SK-N-SH (cell line): ENCODE results near the gene SP110. TPM values are rescaled to one million over a fixed set of nuclear protein-coding genes. Genes with fewer than 3 reads are reported as not detected.

Experiments
- CTCF ChIA-PET: fragments of 300-600, 350-600 bp; formaldehyde crosslinking; extraction: SDS; loops from one replicate; lab custom pipeline; 2021; lab: Yijun Ruan, JAX
- POLR2A ChIA-PET: fragments of 350-600 bp; sonication (Branson Sonifier 250); formaldehyde crosslinking; extraction: SDS; loops from one replicate; lab custom pipeline; 2020; ENCODE audit warnings: antibody characterized with exemption, inconsistent platforms; lab: Yijun Ruan, JAX
- DNase-seq: peaks from one replicate; pipeline ENCODE4 v3.0.0; 2012
- H2AFZ ChIP-seq: fragments of 200-600 bp; sonication (generic); 2 replicates; pipeline ENCODE4 v1.8.1; 2016; ENCODE audit warnings: antibody characterized with exemption, mild to moderate bottlenecking, low read depth
- H3F3A ChIP-seq: fragments of 200-600 bp; sonication (generic); replicated peaks from 2 replicates; pipeline ENCODE3; 2016; ENCODE audit warnings: antibody characterized with exemption, mild to moderate bottlenecking; ENCODE audit not compliant: insufficient read depth
- H3K27ac ChIP-seq, 2 experiments: fragments of 200-500 bp in 1 of 2; fragments of 200-600 bp in 1 of 2; sonication (Bioruptor generic) in 1 of 2; sonication (generic), shearing (Covaris generic) in 1 of 2; 2 replicates each; pipeline versions ENCODE4 v1.5.1 to v1.6.1; 2014 to 2016; ENCODE audit warnings: low read depth in 2 of 2, inconsistent platforms in 1 of 2, low read length in 1 of 2, mild to moderate bottlenecking in 1 of 2, mixed read lengths in 1 of 2
- H3K27me3 ChIP-seq: fragments of 200-600 bp; sonication (generic), shearing (Covaris generic); 2 replicates; pipeline ENCODE4 v1.6.1; 2016; ENCODE audit warnings: mixed run types; ENCODE audit not compliant: insufficient read depth
- H3K36me3 ChIP-seq, 2 experiments: fragments of 200-500 bp in 1 of 2; fragments of 200-600 bp in 1 of 2; sonication (Bioruptor generic) in 1 of 2; sonication (generic) in 1 of 2; replicated peaks in 1 of 2; 2 replicates each; pipeline versions ENCODE3 to v1.5.1; 2014 to 2016; ENCODE audit warnings: low read length in 1 of 2, mild to moderate bottlenecking in 1 of 2; ENCODE audit not compliant: insufficient read depth in 2 of 2, control insufficient read depth in 1 of 2
- H3K4me1 ChIP-seq, 2 experiments: fragments of 200-500 bp in 1 of 2; fragments of 200-600 bp in 1 of 2; sonication (Bioruptor generic) in 1 of 2; sonication (generic), shearing (Covaris generic) in 1 of 2; 2 replicates each; pipeline versions ENCODE4 v1.5.1 to v1.6.1; 2014 to 2016; ENCODE audit warnings: low read depth in 1 of 2, low read length in 1 of 2, mixed run types in 1 of 2; ENCODE audit not compliant: insufficient read depth in 2 of 2, control insufficient read depth in 1 of 2
- H3K4me2 ChIP-seq: fragments of 200-600 bp; sonication (generic), shearing (Covaris generic); 2 replicates; pipeline ENCODE4 v1.6.1; 2017; ENCODE audit warnings: mixed run types
- H3K4me3 ChIP-seq, 2 experiments: fragments of 200-500 bp in 1 of 2; fragments of 200-600 bp in 1 of 2; sonication (Bioruptor generic) in 1 of 2; sonication (generic), shearing (Covaris generic) in 1 of 2; 2 replicates each; pipeline versions ENCODE4 v1.5.1 to v1.8.1; 2014 to 2016; ENCODE audit warnings: low read depth in 2 of 2, inconsistent platforms in 1 of 2, low read length in 1 of 2, mild to moderate bottlenecking in 1 of 2, mixed read lengths in 1 of 2, moderate library complexity in 1 of 2
- H3K79me2 ChIP-seq: fragments of 200-600 bp; sonication (generic); 2 replicates; pipeline ENCODE4 v1.8.1; 2017; ENCODE audit warnings: mild to moderate bottlenecking; ENCODE audit not compliant: insufficient read depth
- H3K9ac ChIP-seq: fragments of 200-600 bp; sonication (generic); 2 replicates; pipeline ENCODE4 v1.6.1; 2017; ENCODE audit warnings: mixed run types
- H3K9me2 ChIP-seq: fragments of 200-600 bp; sonication (generic); 2 replicates; pipeline ENCODE4 v1.6.1; 2017; ENCODE audit warnings: mixed run types
- H3K9me3 ChIP-seq: fragments of 200-600 bp; sonication (generic); 2 replicates; pipeline ENCODE4 v1.6.1; 2017; ENCODE audit warnings: mixed run types, mild to moderate bottlenecking, moderate library complexity
- H4K20me1 ChIP-seq: fragments of 200-600 bp; sonication (generic); 2 replicates; pipeline ENCODE4 v1.6.1; 2017; ENCODE audit warnings: mild to moderate bottlenecking, mixed run types; ENCODE audit not compliant: insufficient read depth
- CHD2 ChIP-seq: fragments of 150-350 bp; IDR thresholded peaks from 2 replicates; pipeline ENCODE4 v1.6.1; 2018; ENCODE audit warnings: low read length; ENCODE audit not compliant: partially characterized antibody
- ELF1 ChIP-seq: IDR thresholded peaks from 2 replicates; pipeline ENCODE4 v1.4.0; 2012
- FOSL2 ChIP-seq: IDR thresholded peaks from 2 replicates; pipeline ENCODE4 v1.4.0; 2012; ENCODE audit warnings: low read depth, mild to moderate bottlenecking, moderate library complexity, borderline replicate concordance
- FOXJ3 ChIP-seq: sonication (generic); formaldehyde crosslinking; IDR thresholded peaks from 2 replicates; pipeline ENCODE4 v1.5.1; 2020; ENCODE audit warnings: mild to moderate bottlenecking, missing genetic modification reagents
- IRF3 ChIP-seq: fragments of 150-350 bp; IDR thresholded peaks from 2 replicates; pipeline ENCODE4 v1.6.1; 2016; ENCODE audit warnings: mild to moderate bottlenecking, low read depth, low read length
- JUND ChIP-seq: IDR thresholded peaks from 2 replicates; pipeline ENCODE4 v1.4.0; 2012
- MXI1 ChIP-seq: IDR thresholded peaks from 2 replicates; pipeline ENCODE4 v1.6.1; 2012; ENCODE audit warnings: mild to moderate bottlenecking, low read depth, low read length, improper control_type of control experiment
- NRF1 ChIP-seq: IDR thresholded peaks from 2 replicates; pipeline ENCODE4 v1.6.1; 2012; ENCODE audit warnings: low read depth, mild to moderate bottlenecking, low read length
- POLR2AphosphoS5 ChIP-seq: IDR thresholded peaks from 2 replicates; pipeline ENCODE4 v1.6.1; 2012; ENCODE audit warnings: low read depth, low read length
- RXRA ChIP-seq: IDR thresholded peaks from 2 replicates; pipeline ENCODE4 v1.4.0; 2012; ENCODE audit warnings: low read depth, mild to moderate bottlenecking, borderline replicate concordance
- SIN3A ChIP-seq: IDR thresholded peaks from 2 replicates; pipeline ENCODE4 v1.6.1; 2012; ENCODE audit warnings: low read depth, mild to moderate bottlenecking, low read length, moderate library complexity, borderline replicate concordance
- TAF1 ChIP-seq: IDR thresholded peaks from 2 replicates; pipeline ENCODE4 v1.6.1; 2012; ENCODE audit warnings: low read depth, mild to moderate bottlenecking, low read length, moderate library complexity, borderline replicate concordance
- TCF12 ChIP-seq: IDR thresholded peaks from 2 replicates; pipeline ENCODE4 v1.4.0; 2012
- TEAD4 ChIP-seq: IDR thresholded peaks from 2 replicates; pipeline ENCODE4 v1.4.0; 2012; ENCODE audit warnings: mild to moderate bottlenecking, borderline replicate concordance; ENCODE audit not compliant: insufficient read depth
- YY1 ChIP-seq: IDR thresholded peaks from 2 replicates; pipeline ENCODE4 v1.4.0; 2012; ENCODE audit warnings: low read depth, mild to moderate bottlenecking
- WGBS: methylation state at CpG from one replicate; pipeline ENCODE4 v1.1.6; 2017; ENCODE audit warnings: low lambda C conversion rate; 5-methylcytosine and 5-hydroxymethylcytosine counted together
- polyA plus RNA-seq, 3 experiments: library from polyadenylated mRNA; depleted of rRNA; stranded (reverse); fragments of >200 nt; gene quantifications; 2 replicates each; pipeline ENCODE4 v1.2.3, GENCODE V29; 2012
- TF ChIP-seq, protein P1 (sequence below): IDR thresholded peaks from 2 replicates; pipeline ENCODE4 v1.4.0; 2012; ENCODE audit warnings: low read depth, borderline replicate concordance
- TF ChIP-seq, protein P2 (sequence below): IDR thresholded peaks from 2 replicates; pipeline ENCODE4 v1.4.0; 2012; ENCODE audit warnings: low read depth
- TF ChIP-seq, protein P3 (sequence below): IDR thresholded peaks from 2 replicates; pipeline ENCODE4 v1.4.0; 2012; ENCODE audit warnings: low read depth, borderline replicate concordance
- TF ChIP-seq, protein P4 (sequence below): fragments of 150-350 bp; IDR thresholded peaks from 2 replicates; pipeline ENCODE4 v1.6.1; 2017; ENCODE audit warnings: antibody characterized with exemption, low read length, low read depth, borderline replicate concordance

SP110 gene
- polyA plus RNA-seq, 1 of the 3 experiments (the other 2 are of a cell fraction), result 10.4 TPM

DNA sequence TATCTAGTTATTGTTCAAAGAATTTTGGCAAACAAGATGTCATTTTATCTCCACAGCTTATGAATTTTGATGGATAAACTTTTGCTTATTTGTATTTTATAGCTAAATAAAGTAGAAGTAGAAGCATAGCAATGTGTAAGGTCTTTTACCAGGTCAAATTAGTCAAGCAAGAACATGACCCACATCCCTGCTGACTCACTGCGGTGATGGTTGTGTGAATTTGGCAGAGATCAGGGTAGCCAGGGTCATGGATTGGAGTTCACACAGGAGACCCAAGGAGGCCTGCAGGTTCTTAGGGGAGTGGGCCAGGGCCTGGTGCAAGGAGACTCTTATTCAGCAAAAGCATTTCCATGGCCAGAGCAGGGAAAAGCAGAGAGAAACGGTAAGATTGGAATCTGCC lies 24.4 kb upstream of the SP110 start:
- no peak overlapping the region for H3K4me2 ChIP-seq
- no peak for DNase-seq
- no peaks in the 10 kb centered on the region for H3K79me2 ChIP-seq
- TF ChIP-seq, protein P1, sequence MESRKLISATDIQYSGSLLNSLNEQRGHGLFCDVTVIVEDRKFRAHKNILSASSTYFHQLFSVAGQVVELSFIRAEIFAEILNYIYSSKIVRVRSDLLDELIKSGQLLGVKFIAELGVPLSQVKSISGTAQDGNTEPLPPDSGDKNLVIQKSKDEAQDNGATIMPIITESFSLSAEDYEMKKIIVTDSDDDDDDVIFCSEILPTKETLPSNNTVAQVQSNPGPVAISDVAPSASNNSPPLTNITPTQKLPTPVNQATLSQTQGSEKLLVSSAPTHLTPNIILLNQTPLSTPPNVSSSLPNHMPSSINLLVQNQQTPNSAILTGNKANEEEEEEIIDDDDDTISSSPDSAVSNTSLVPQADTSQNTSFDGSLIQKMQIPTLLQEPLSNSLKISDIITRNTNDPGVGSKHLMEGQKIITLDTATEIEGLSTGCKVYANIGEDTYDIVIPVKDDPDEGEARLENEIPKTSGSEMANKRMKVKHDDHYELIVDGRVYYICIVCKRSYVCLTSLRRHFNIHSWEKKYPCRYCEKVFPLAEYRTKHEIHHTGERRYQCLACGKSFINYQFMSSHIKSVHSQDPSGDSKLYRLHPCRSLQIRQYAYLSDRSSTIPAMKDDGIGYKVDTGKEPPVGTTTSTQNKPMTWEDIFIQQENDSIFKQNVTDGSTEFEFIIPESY, result no peak
- TF ChIP-seq MXI1, result no peak
- TF ChIP-seq, protein P2, sequence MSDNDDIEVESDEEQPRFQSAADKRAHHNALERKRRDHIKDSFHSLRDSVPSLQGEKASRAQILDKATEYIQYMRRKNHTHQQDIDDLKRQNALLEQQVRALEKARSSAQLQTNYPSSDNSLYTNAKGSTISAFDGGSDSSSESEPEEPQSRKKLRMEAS, result no peak
- no peak for TF ChIP-seq FOXJ3 (CRISPR knock-in tag)
- TF ChIP-seq YY1, result no peak
- no peak for TF ChIP-seq TCF12
- TF ChIP-seq TEAD4, result no peak
- TF ChIP-seq, protein P3, sequence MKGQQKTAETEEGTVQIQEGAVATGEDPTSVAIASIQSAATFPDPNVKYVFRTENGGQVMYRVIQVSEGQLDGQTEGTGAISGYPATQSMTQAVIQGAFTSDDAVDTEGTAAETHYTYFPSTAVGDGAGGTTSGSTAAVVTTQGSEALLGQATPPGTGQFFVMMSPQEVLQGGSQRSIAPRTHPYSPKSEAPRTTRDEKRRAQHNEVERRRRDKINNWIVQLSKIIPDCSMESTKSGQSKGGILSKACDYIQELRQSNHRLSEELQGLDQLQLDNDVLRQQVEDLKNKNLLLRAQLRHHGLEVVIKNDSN, result no peak
- TF ChIP-seq SIN3A, result no peak
- no peak for TF ChIP-seq CHD2
- TF ChIP-seq ELF1, result no peak
- no peak for TF ChIP-seq RXRA
- no peak overlapping the region for H3K4me3 ChIP-seq
- no peak overlapping the region for H2AFZ ChIP-seq
- H3K4me1 ChIP-seq, result no peaks in the 10 kb centered on the region
- peaks cover 7% of the 10 kb centered on the region; the same call in 1 of the 2 replicates for H3K27me3 ChIP-seq
- no peaks in the 10 kb centered on the region for H3F3A ChIP-seq
- H3K9me3 ChIP-seq, result no peaks in the 10 kb centered on the region
- H3K9me2 ChIP-seq, result no peaks in the 10 kb centered on the region
- no peaks in the 10 kb centered on the region for H4K20me1 ChIP-seq
- 9% methylated on average over 2 of the region's 2 CpGs for WGBS
- H3K36me3 ChIP-seq, result no peaks in the 10 kb centered on the region
- ChIA-PET POLR2A (no interaction called here), CTCF (no interaction called here)
- no peak overlapping the region for H3K27ac ChIP-seq
- no peak overlapping the region for H3K9ac ChIP-seq

GRCh38 chr2:230234845-230235244 lies 15.1 kb upstream of the SP110 start:
- no peak overlapping the region for H3K9ac ChIP-seq
- 32% methylated on average over 3 of the region's 3 CpGs for WGBS
- peak overlapping the region; percentile 85 for H2AFZ ChIP-seq
- TF ChIP-seq SIN3A (no peak), FOSL2 (no peak), JUND (no peak), POLR2AphosphoS5 (no peak), NRF1 (no peak), TAF1 (no peak), IRF3 (no peak)
- TF ChIP-seq, protein P3, result no peak
- TF ChIP-seq, protein P4, sequence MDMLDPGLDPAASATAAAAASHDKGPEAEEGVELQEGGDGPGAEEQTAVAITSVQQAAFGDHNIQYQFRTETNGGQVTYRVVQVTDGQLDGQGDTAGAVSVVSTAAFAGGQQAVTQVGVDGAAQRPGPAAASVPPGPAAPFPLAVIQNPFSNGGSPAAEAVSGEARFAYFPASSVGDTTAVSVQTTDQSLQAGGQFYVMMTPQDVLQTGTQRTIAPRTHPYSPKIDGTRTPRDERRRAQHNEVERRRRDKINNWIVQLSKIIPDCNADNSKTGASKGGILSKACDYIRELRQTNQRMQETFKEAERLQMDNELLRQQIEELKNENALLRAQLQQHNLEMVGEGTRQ, result no peak
- TF ChIP-seq, protein P2, result no peak
- no peaks in the 10 kb centered on the region for H3K9me2 ChIP-seq
- DNase-seq, result no peak
- H3K4me1 ChIP-seq, result no peaks in the 10 kb centered on the region
- POLR2A ChIA-PET, result no interaction called here
- no peaks in the 10 kb centered on the region for H3F3A ChIP-seq
- no peak overlapping the region for H3K27ac ChIP-seq
- H3K4me3 ChIP-seq, result no peak overlapping the region
- H3K27me3 ChIP-seq, result no peaks in the 10 kb centered on the region; the same call in 1 of the 2 replicates
- H3K4me2 ChIP-seq, result peak overlapping the region; percentile 26; the same call in 1 of the 2 replicates
- CTCF ChIA-PET, result no interaction called here
- peaks cover 5% of the 10 kb centered on the region; the same call in 1 of the 2 replicates for H3K9me3 ChIP-seq
- H4K20me1 ChIP-seq, result no peaks in the 10 kb centered on the region
- H3K36me3 ChIP-seq, result peaks cover 0 to 6% of the 10 kb centered on the region in 2 experiments
- no peaks in the 10 kb centered on the region for H3K79me2 ChIP-seq
